ENCODE measurements around the gene SLIT1.

Gene SLIT1

DNA sequence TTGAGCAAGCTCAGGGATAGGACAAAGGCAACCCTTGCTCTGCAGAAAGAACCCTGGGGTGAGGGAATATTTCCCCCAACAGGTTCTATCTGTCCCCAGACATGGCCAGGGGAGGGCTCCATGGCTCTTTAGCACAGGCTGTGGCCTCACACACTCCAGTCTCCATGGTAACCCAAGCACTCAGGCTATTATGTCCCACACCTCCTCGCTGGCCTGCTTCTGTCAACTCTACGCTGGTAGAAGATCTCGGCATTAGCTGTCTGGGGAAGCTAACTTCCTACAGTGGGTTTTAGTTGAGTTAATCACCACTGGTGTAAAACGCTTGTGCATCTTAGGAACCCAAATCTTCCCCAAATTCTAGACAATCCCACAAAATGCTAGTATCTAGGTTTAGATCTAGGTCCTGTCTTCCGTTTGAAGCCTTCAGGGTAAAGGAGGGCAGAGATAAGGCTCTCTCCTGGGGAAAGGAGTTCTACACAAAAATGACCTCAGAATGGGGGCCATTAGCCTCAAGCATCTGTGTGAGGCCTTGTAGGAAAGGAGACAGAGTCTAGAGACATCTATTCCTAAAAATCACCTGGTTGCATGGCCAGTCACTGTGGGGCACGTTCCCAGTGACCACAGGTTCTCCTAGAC, 36.7 kb upstream of the SLIT1 start:
- Histone ChIP-seq H3K4me1 (peaks cover 34% of the 10 kb centered on the region), H3K27me3 (no peaks in the 10 kb centered on the region), H3K27ac (no peak overlapping the region), H4K20me1 (peaks cover 57% of the 10 kb centered on the region), H3K36me3 (peaks cover 67% of the 10 kb centered on the region), H3K9ac (no peak overlapping the region), H3K9me3 (no peaks in the 10 kb centered on the region), H3K4me2 (no peak overlapping the region), H3K4me3 (no peak overlapping the region)
- no peak for TF ChIP-seq Cebpa-rat (IDR thresholded peaks at IDR 0.05)

DNA sequence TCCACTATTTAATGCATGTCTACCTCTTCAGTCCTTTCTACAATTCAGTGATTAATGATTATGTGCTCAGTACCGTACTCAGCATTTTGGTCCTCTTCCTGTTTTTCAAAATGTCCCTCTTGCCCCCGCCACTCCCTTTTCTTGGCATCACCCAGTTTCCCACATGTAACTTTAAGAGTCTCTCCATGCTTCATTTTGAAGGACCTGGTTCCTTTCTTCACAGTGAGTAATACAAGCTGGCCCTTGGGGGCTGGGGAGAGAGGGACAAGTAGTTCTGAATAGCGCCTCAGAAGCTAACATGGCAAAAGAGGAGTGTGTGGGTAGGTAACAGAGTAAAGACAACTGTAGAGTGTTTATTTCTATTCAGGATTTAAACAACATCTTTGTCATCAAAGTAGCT, 34.6 kb upstream of the SLIT1 start:
- Histone ChIP-seq H3K4me1 (peaks cover 53% of the 10 kb centered on the region), H3K36me3 (peaks cover 48% of the 10 kb centered on the region)

DNA sequence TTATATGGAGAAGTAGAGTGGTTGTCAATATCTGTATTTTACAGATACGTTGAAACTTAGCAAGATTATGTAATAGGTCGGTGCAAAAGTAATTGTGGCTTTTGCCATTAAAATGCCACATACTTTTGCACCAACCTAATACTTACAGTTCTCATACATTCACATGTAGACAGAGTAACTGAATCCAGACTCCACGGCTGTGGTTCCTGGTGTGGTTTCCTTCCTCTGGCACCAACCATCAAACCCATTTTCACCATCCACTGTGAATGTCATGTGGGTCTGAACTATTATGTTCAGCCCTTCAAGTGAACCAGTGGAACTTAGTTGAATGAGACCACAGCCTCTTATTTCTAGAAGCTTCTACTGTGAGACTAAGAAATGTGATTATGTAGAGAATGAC, 31.5 kb upstream of the SLIT1 start:
- peaks cover 28% of the 10 kb centered on the region for H3K27me3 ChIP-seq
- H3K4me2 ChIP-seq, result peak overlapping the region; percentile 75
- no peak overlapping the region for H3K9ac ChIP-seq
- peaks cover 18% of the 10 kb centered on the region for H3K36me3 ChIP-seq
- H3K4me3 ChIP-seq, result no peak overlapping the region
- peaks cover 44% of the 10 kb centered on the region for H4K20me1 ChIP-seq
- no peak for TF ChIP-seq Cebpa-rat (IDR thresholded peaks at IDR 0.05)
- peaks cover 5% of the 10 kb centered on the region; the same call in 1 of the 2 replicates for H3K9me3 ChIP-seq
- no peak overlapping the region for H3K27ac ChIP-seq
- peaks cover 44% of the 10 kb centered on the region for H3K4me1 ChIP-seq

More for the DNA sequence above, 34.6 kb upstream of the SLIT1 start:
- Histone ChIP-seq H3K9me3 (peaks cover 5% of the 10 kb centered on the region; the same call in 1 of the 2 replicates), H3K4me2 (no peak overlapping the region), H3K27me3 (peaks cover 15% of the 10 kb centered on the region), H3K9ac (no peak overlapping the region), H3K27ac (no peak overlapping the region), H4K20me1 (peaks cover 63% of the 10 kb centered on the region), H3K4me3 (no peak overlapping the region)
- TF ChIP-seq Cebpa-rat (IDR thresholded peaks at IDR 0.05), result no peak

DNA sequence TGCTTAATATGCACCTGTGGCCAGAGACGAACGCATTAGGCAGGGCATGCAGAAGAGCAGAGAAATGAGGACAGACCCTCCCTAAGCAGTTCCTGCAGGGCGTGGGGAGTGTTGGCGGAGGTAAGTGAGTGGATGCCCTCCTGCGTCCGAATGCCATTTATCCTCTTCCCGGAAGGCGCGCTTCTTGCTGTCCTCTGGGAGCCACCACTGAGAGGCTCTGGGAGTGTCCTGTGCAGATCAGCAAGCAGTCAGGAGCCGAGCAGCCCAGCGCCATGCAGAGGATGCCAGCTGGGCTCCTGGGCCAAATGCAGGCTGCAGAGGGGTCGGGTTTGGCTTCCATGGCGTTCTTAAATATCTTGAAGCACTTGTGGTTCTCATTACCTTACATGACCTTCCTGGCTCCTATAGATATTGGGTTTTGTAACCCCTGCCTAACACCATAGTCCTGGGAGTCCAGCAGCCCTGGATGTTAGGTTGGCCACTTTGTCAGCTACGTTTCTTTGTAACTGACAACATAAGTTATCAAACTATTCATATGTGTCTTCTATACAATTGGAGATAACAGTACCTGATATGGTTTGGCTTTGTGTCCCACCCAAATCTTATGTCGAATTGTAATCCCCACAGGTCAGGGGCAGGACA, 30.0 kb upstream of the SLIT1 start:
- peaks cover 41% of the 10 kb centered on the region; the same call in 1 of the 2 replicates for H4K20me1 ChIP-seq
- H3K27ac ChIP-seq, result no peak overlapping the region
- peaks cover 5% of the 10 kb centered on the region; the same call in 1 of the 2 replicates for H3K9me3 ChIP-seq
- no peak overlapping the region for H3K9ac ChIP-seq
- H3K4me1 ChIP-seq, result peaks cover 44% of the 10 kb centered on the region
- peak overlapping the region; percentile 75 for H3K4me2 ChIP-seq
- peaks cover 6% of the 10 kb centered on the region; the same call in 1 of the 2 replicates for H3K36me3 ChIP-seq
- TF ChIP-seq Cebpa-rat (IDR thresholded peaks at IDR 0.05), result no peak
- H3K4me3 ChIP-seq, result no peak overlapping the region
- H3K27me3 ChIP-seq, result peaks cover 28% of the 10 kb centered on the region

DNA sequence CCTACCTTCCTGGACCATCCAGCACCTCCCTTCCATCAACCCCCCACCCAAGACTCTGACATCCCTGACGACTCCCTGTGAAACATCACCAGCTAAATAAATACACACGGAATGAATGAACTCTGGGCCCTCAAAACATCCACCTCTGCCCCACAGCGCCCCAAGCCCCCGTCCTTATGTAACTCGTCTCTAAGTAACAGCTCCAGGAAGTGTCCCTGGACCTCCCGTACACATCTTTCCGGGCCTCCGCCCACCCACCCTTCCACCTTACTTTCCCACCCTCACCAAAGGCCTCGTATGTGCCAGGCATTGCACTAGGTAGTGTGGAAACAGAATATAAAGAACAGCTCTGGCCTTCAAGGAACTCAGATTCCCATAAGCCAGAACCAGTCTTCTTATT, 27.7 kb upstream of the SLIT1 start:
- Histone ChIP-seq H3K4me1 (peaks cover 29% of the 10 kb centered on the region), H3K4me2 (no peak overlapping the region), H3K27me3 (peaks cover 28% of the 10 kb centered on the region), H3K4me3 (no peak overlapping the region), H3K27ac (no peak overlapping the region), H3K9me3 (peaks cover 5% of the 10 kb centered on the region; the same call in 1 of the 2 replicates), H4K20me1 (peaks cover 40% of the 10 kb centered on the region; the same call in 1 of the 2 replicates), H3K9ac (no peak overlapping the region), H3K36me3 (no peaks in the 10 kb centered on the region)
- no peak for TF ChIP-seq Cebpa-rat (IDR thresholded peaks at IDR 0.05)

DNA sequence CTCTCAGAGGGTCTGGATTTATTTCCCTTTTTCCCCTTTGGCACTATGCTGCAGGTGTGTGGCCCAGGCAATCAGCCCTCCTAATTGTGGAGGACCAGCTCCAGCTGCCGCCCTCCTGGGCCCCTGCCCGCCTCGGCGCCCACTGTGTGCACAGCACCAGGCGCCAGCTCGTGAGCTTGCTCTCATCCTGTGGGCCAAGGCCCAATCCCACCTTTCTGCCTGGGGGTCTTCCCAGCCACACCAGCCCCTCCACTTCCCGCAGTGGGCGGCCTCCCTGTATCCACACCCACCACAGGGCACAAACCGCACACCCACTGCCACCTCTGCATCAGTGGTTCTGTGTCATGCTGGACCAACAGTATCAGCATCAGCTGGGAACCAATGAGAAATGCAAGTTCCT, 25.5 kb upstream of the SLIT1 start:
- no peak overlapping the region for H3K9ac ChIP-seq
- peaks cover 1% of the 10 kb centered on the region; the same call in 1 of the 2 replicates for H3K9me3 ChIP-seq
- H3K27me3 ChIP-seq, result peaks cover 20% of the 10 kb centered on the region
- H3K4me3 ChIP-seq, result no peak overlapping the region
- H3K27ac ChIP-seq, result no peak overlapping the region
- no peaks in the 10 kb centered on the region for H3K36me3 ChIP-seq
- peaks cover 25% of the 10 kb centered on the region; the same call in 1 of the 2 replicates for H4K20me1 ChIP-seq
- no peak for TF ChIP-seq Cebpa-rat (IDR thresholded peaks at IDR 0.05)
- H3K4me1 ChIP-seq, result peaks cover 7% of the 10 kb centered on the region
- H3K4me2 ChIP-seq, result no peak overlapping the region

DNA sequence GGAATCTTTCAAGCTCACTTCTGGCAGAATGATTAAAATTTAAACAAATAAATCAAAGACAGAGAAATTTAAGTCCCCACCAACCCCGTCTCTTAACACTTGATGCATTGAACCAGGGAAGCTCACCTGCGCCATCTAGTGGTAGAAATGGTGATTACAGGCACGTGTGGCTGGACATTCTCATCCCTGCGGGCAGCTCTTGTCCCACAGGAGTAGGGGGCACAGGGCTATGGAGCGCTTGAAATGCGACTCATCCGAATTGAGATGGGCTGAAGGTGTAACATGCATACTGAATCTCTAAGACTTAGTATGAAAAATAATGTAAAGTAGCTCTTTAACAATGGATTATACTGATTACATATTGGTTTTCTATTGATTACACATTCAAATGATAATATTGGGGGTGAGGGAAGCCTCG, 24.8 kb upstream of the SLIT1 start:
- Histone ChIP-seq H3K27ac (no peak overlapping the region), H4K20me1 (peaks cover 18% of the 10 kb centered on the region; the same call in 1 of the 2 replicates), H3K4me3 (no peak overlapping the region), H3K4me2 (no peak overlapping the region), H3K9me3 (no peaks in the 10 kb centered on the region), H3K9ac (no peak overlapping the region), H3K27me3 (peaks cover 15% of the 10 kb centered on the region), H3K36me3 (no peaks in the 10 kb centered on the region), H3K4me1 (peaks cover under 1% of the 10 kb centered on the region; the same call in 1 of the 2 replicates)
- TF ChIP-seq Cebpa-rat (IDR thresholded peaks at IDR 0.05), result no peak

DNA sequence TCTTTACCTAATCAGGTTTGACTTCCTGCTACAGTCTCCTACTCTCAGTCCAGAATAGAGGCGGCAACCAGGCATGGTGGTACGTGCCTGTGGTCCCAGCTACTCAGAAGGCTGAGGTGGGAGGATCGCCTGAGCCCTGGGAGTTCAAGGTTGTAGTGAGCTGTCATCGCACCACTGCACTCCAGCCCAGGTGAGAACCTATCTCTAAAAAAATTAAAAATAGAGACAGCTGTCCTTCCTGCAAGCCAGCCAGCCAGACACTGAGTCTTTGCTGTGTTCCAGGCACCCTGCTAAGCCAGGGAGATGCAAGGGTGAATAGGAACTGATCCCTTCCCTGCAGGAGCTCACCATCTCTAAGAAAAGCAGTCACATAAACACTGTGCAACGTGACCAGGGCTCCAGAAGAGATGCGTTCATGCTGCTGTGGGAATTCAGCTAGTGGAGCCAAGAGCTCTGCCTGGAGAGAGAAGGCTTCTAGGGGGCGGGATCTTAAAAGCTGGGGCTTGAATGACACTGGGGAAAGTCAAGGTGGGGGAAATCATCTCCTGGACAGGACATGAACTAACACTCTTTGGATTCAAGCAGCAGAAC, 22.1 kb upstream of the SLIT1 start:
- Histone ChIP-seq H3K27me3 (peaks cover 5% of the 10 kb centered on the region; the same call in 1 of the 2 replicates), H3K36me3 (no peaks in the 10 kb centered on the region), H3K9me3 (peaks cover 9% of the 10 kb centered on the region), H3K4me3 (no peak overlapping the region), H3K9ac (no peak overlapping the region), H3K4me1 (no peaks in the 10 kb centered on the region), H3K27ac (no peak overlapping the region), H4K20me1 (peaks cover 7% of the 10 kb centered on the region; the same call in 1 of the 2 replicates), H3K4me2 (no peak overlapping the region)
- TF ChIP-seq Cebpa-rat (IDR thresholded peaks at IDR 0.05), result no peak

DNA sequence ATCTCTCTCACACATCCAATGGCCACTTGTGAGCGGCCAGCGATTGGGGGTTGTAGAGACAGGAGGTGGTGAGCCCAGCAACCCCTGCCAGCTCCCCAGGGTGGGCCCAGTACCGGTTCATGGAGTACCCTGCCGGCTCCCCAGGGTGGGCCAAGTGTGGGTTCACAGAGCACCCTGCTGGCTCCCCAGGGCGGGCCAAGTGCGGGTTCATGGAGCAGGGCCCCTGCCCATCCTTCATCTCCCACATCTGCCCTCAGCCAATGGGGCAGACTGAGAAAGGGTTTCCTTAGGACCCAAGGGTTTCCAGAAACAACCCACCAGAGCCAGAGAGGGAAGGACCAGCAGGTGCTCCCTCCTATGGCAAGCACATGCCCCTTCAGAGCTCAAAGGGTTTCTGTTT, 21.4 kb upstream of the SLIT1 start:
- Histone ChIP-seq H3K27ac (no peak overlapping the region), H3K4me3 (no peak overlapping the region), H3K4me1 (peaks cover 7% of the 10 kb centered on the region), H3K27me3 (peaks cover 9% of the 10 kb centered on the region; the same call in 1 of the 2 replicates), H3K4me2 (no peak overlapping the region), H3K9me3 (peaks cover 9% of the 10 kb centered on the region), H3K9ac (no peak overlapping the region), H4K20me1 (peaks cover 7% of the 10 kb centered on the region; the same call in 1 of the 2 replicates), H3K36me3 (no peaks in the 10 kb centered on the region)
- TF ChIP-seq Cebpa-rat (IDR thresholded peaks at IDR 0.05), result no peak
